HG02610 (cell line): ENCODE data around the gene MBNL2.

Experiments used
- ATAC-seq: cut with Tn5 transposase; IDR thresholded peaks from one replicate; pipeline ENCODE4 v1.9.1; 2021; ENCODE audit warnings: mild to moderate bottlenecking, moderate library complexity; ENCODE audit not compliant: unreplicated experiment

Gene MBNL2

GRCh38 chr13:97211300-97211699, 10.8 kb upstream of the MBNL2 start:
- ATAC-seq = no peak

- ATAC-seq = no peak
Measured at GRCh38 chr13:97212004-97212403, 10.1 kb upstream of the MBNL2 start.

- no peak for ATAC-seq
Measured at GRCh38 chr13:97212601-97213040, 9.5 kb upstream of the MBNL2 start.

DNA sequence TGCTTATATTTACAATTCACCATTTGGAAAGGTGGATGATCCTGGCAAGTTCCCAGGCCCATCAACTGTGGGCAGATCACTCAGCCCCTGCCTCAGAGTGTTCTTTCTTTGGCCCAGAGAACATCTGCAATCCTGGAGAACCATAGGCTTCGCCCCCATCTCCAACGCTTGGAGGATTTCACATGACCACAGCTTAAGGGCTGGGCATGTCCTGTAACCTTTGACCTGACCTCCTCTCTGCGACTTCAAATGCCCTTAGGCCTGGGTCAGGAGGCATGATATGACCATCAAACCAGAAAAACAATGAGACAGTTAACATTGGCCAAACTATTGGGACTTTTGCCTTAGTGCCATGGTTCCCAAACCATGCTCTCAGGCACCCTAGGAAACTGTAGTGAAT, 7.2 kb upstream of the MBNL2 start:
- no peak for ATAC-seq

DNA sequence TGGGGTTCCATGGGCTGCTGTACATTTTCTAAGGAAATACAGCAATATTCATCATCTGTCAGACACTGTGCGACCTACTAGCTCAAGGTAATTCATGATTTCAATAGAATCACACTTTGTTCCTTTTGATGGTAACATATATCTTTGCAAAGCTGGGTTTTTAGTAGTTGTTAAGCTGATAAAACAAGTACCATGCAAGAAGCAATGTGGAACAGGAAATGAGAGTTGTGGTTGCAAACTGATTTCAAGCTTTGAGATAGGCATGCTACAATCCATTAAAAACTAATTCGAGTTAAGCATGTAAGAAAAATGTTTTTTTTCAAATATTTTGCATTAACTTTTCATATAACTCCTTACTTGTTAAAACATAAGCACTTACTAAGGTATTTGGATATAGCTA, 6.8 kb upstream of the MBNL2 start:
- peak; percentile 36 for ATAC-seq

GRCh38 chr13:97219226-97219625, 2.9 kb upstream of the MBNL2 start:
- no peak for ATAC-seq

DNA sequence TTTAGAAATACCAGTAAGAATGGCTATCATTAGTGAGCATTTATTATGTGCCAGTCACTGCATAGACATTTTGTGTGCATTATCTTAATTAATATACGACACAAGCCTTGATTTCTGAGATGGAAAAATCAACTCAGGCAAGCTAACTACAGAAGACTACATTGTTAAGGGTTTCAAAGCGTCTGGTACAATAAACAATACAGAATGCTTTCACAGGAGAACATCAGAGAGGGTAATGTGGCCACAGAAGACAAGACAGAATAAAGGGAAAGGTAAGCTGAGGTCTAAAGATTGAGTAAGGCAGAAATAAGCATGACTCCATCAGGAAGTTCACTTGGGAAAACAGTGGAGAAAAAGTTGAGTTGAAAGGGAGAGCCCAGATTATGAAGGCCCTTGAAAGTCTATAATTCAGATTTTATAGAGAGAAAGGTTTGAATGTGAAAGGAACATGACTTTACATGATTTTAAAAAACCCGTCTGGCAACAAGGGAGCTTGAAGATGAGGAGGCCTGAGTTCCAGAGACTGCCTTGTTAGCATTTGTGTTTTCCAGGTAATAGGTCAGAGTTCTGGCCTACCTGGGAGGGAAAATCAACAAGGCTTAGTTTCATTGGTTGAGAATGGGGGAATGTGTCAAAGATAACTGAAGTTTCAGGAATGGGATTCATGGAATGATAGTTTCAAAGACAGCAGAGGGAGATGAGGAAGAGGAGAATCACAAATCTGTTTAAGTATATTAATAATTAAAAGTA, 1.8 kb upstream of the MBNL2 start:
- ATAC-seq = no peak

DNA sequence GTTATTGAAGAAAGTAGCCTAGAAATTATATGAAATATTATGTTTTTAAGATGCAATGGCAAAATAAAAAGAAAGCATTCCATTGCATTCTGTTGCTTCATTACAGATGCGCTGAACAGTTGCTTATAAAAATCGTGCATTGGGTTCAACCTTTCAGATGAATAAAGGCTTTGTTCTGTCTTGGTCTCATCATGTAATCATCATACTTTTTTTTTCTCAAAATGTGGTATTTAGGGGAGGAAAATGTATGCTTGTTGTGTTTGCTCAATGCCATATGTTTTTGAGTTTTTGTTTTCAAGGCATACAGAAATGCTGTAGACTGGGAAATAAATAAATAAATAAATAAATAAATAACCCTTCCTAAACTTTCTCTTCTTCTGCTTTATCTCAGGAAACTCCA, 1.1 kb upstream of the MBNL2 start:
- no peak for ATAC-seq

DNA sequence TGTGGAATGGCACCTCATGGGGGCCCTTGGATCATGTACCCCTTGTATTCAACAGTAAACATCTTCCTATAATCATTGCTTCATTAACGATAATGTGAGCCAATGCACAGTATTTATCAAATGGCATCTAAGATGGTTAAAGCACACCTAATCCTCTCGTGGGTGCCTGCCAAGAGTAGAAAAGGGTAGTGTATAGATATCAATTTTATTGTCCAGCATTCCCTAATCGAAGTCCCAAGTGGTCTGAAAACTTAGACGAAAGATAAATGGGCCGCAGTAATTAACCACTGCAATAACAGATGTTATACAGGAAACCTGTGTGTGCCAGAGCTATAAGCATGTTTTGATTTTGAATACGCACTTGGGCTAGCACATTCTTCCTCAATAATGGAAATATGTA, 667 bp upstream of the MBNL2 start:
- ATAC-seq = no peak

GRCh38 chr13:97223037-97223710, 1.0 kb downstream of the MBNL2 start:
- ATAC-seq = no peak

GRCh38 chr13:97223711-97224541, 1.8 kb downstream of the MBNL2 start:
- no peak for ATAC-seq

DNA sequence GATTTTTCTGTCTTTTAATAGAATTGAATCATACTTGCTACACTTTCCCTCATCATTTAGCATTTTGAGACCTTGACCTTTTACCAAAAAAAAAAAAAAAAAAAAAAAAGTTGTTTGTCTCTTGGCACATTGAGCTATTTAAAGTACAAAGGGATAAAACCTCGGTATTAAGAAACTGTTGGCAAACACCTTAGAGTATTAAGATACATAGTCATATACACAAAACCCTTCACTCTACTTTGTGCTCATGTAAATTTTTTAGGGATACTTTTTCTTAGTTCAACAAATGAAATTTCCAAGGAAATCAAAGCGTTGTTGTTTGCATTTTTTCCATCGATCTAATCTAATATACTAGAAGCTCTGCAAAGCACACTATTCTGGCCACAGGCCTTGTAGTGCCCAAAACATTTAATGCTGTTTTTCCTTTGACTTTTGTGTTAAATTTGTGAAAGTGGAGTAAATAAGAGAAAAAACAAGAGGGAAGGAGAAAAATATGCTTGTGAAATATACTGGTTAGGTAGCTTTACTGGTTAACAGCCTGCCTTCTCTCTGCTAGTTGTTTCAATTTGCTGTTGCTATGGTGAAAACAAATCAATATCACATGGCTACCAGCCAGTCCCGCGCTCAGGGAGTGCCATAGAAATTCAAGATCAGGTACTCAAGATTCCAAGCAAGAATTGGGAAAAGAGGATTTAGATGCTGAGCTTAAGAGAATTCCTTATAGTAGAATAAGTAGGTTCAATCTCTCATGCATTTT, 2.6 kb downstream of the MBNL2 start:
- no peak for ATAC-seq

DNA sequence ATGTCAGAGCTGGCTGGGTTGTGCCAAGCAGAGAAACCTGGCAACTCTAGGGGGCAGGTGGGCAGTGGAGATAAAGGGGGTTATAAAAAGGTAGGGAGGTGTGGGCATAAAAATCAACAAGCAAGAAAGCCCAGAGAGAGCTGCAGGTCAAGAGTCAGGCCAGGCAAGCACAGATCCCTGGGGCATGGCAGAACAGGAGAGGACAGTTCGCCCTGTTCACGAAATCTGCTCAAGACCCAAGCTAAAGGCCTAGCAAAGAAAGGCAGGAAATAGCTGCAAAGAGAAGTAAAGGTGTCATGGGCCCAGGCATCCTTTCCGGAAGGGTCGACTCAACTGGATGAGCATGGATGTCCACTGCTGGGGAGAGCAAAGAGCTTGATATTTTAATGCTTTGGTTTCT, 3.4 kb downstream of the MBNL2 start:
- no peak for ATAC-seq

DNA sequence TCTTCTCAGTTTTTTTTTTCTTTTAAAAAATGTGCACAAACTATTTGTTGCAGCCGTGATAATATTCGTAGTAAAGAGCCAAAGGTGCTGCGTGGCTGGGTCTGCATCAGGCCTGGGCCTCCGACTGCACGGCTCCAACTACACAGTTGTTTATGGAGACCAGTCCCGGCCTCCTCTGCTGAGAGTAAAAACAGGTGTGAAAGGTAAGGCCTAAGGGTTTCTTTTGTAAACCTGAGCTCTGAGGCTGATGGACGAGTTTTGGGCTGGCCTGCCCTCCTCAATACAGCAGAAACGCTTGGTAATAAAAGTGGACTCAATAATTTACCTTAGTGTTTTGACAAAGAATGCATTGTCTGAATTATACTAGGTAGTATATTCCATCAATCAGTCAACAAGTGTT, 3.9 kb downstream of the MBNL2 start:
- ATAC-seq = no peak

DNA sequence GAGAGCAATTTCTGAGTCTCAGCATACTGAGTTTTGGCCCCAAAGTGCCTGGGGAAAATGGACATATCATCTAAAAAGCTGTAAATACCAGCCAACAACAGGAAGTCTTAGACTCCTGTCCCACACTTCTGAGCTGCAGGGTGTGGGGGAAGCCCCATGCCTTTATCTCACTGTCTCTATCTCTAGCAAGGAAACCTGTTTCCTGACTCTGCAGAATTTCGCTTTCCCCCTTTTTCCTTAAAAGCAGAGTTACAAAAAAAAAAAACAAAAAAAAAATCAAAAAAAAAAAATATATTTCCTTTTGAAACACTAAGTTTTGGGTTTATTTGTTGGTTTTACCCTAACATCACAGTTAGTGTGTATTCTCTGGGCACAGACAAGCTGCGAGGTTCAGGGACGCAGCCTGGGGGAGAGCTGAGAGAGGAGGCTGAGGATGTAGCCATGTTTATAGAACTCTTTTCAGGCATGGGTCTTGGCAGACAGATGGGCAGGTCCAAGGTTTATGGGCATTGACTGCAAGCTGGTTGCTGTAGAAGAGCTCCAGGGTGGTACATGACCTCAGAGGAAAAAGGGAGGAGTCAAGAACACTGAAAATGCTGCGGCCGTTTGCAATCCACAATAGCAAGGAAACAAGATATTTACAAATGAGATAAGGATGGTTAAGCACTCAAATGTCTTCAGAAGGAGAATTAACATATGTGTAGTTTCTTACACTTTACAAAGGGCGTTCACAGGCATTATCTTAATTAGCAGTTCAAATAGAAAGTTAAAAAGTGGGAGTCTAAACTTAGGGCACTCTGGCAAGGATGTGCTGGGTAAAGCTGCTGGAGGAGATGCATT, 4.9 kb downstream of the MBNL2 start:
- peak; percentile 60 for ATAC-seq

DNA sequence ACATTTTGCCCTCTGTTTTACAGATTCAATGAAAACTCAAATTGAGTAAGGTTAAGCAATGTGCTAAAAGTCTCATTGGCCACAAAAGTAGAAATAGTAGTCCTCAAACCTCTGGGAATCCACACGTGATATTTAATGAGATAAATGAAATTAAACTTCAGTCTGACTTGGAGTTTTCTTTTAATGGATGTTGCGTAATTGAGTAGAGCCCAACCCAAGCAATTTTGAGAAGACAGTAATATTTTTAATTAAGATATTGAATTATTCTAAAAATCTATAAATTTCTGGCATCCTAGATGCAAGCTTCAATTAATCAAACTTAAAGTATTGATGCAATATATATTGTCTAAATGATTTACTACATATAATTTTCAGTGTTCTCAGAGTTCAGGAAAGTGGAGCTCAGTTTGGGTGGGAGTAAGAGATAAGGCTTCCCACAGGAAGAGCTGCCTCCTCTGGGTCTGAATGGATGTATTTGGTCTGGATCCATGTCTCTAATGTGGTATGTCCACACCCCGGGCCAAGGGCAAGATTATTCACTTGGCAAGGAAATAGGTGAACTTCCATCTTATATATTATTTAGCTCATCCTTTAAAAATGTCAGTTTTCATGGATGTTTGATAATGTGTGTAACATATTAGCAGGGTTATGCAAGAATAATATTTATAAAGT, 6.9 kb downstream of the MBNL2 start:
- ATAC-seq = no peak

- no peak for ATAC-seq
Measured at GRCh38 chr13:97229699-97230098, 7.6 kb downstream of the MBNL2 start.

DNA sequence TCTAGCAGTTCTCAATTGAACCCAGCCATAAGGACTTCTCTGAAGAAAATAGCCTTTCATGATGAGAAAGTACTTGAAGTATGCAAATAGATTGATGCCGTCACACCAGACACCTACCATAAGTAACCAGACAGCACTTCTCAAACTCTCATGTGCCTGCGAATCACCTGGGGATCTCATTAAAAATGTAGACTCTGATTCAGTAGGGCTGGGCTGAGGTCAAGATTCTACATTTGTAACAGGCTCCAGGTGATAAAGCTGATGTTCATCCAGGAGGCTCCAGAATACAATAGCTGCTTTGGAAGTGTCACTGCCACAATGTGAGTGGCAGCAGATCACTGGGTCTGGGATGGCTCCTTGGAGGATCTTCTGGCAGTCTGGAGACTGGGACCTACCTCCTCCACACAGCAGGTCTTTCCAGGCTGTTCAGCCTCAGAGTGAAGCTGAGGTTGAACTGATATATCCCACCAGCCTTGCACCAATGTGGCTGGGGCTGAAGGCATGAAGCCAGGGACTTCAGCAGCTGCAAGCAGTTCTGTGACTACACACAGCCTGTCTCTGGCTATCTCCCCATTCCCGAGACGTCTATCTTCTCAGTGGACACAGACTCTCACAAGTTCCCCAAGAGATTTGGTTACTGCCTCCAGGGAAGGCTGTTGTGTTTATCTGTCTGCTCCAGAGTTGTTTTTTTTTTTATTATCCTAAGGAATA, 9.1 kb downstream of the MBNL2 start:
- ATAC-seq = no peak

DNA sequence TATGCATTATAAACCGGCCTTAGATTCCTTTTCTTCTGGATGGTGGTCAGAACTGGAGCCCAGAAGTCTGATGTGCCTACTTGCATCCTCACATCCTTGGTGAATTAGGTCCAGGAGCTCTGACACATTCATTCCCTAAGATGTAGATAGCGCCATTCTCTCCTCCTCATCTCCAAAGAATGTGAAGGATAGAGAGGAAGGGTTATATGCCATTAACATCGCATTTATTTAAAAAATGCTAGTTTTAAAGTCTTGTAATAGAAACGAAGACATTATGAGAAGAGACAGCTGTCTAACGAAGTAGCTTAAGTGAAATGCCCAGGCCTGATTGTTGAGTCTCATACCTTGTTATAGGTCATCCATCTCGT, 9.7 kb downstream of the MBNL2 start:
- no peak for ATAC-seq
